Karpas-422 (cell line): ENCODE measurements around the gene TROAP. TPM values are rescaled to one million over a fixed set of nuclear protein-coding genes. Genes with fewer than 3 reads are reported as not detected.
"Not testable (repeated sequence)": the region's sequence is repeated elsewhere in the genome, so short reads cannot be mapped to it uniquely, and the experiment has no call there.

ENCODE experiments used
- DNase-seq: peaks from one replicate; pipeline ENCODE4 v3.0.0-alpha.2; 2015
- H2AFZ ChIP-seq: fragments of 200-600 bp; sonication (generic); 2 replicates; pipeline ENCODE4 v1.6.1; 2014; ENCODE audit warnings: antibody characterized with exemption, low read length, mixed read lengths
- H3K27ac ChIP-seq: fragments of 200-600 bp; sonication (generic); 2 replicates; pipeline ENCODE4 v1.5.1; 2014; ENCODE audit warnings: mild to moderate bottlenecking, low read length, moderate library complexity
- H3K27me3 ChIP-seq: fragments of 200-600 bp; sonication (generic); 2 replicates; pipeline ENCODE4 v1.6.1; 2014; ENCODE audit warnings: low read length, mixed read lengths
- H3K36me3 ChIP-seq: fragments of 200-600 bp; sonication (generic); 2 replicates; pipeline ENCODE4 v1.6.1; 2014; ENCODE audit warnings: low read length, mixed read lengths; ENCODE audit not compliant: insufficient read depth
- H3K4me1 ChIP-seq: fragments of 200-600 bp; sonication (generic); 2 replicates; pipeline ENCODE4 v1.6.1; 2014; ENCODE audit warnings: mild to moderate bottlenecking, low read length, mixed read lengths
- H3K4me2 ChIP-seq: fragments of 200-600 bp; sonication (generic); 2 replicates; pipeline ENCODE4 v1.6.1; 2014; ENCODE audit warnings: low read length, low read depth, mild to moderate bottlenecking; ENCODE audit not compliant: poor library complexity, severe bottlenecking
- H3K4me3 ChIP-seq: fragments of 200-600 bp; sonication (generic); 2 replicates; pipeline ENCODE4 v1.5.1; 2014; ENCODE audit warnings: mild to moderate bottlenecking, antibody characterized with exemption, low read length, mixed read lengths
- H3K79me2 ChIP-seq: fragments of 200-600 bp; sonication (generic); 2 replicates; pipeline ENCODE4 v1.6.1; 2014; ENCODE audit warnings: mild to moderate bottlenecking, low read length, mixed read lengths
- H3K9ac ChIP-seq: fragments of 200-600 bp; sonication (generic); 2 replicates; pipeline ENCODE4 v1.6.0; 2014; ENCODE audit warnings: low read length
- H3K9me2 ChIP-seq: fragments of 200-600 bp; sonication (generic), shearing (Covaris generic); replicated peaks from 2 replicates; pipeline ENCODE4 v1.6.0; 2014; ENCODE audit warnings: mild to moderate bottlenecking, low read length, moderate library complexity; ENCODE audit not compliant: insufficient read depth
- H3K9me3 ChIP-seq: fragments of 300-700, 200-600 bp; sonication (generic); 2 replicates; pipeline ENCODE4 v1.6.1; 2014; ENCODE audit warnings: low read length, mixed read lengths
- H4K20me1 ChIP-seq: fragments of 200-600 bp; sonication (generic); 2 replicates; pipeline ENCODE4 v1.6.1; 2014; ENCODE audit warnings: mild to moderate bottlenecking, antibody characterized with exemption, low read length, low read depth; ENCODE audit not compliant: insufficient read depth
- total RNA-seq: library from RNA; depleted of rRNA; stranded (reverse); fragments of >200 nt; shearing (Covaris generic); gene quantifications from 2 replicates; pipeline ENCODE4 v1.2.3, GENCODE V29; 2014; ENCODE audit warnings: low replicate concordance

Gene TROAP
- total RNA-seq, 1 experiment from 2014 or later: 20.2 TPM

DNA sequence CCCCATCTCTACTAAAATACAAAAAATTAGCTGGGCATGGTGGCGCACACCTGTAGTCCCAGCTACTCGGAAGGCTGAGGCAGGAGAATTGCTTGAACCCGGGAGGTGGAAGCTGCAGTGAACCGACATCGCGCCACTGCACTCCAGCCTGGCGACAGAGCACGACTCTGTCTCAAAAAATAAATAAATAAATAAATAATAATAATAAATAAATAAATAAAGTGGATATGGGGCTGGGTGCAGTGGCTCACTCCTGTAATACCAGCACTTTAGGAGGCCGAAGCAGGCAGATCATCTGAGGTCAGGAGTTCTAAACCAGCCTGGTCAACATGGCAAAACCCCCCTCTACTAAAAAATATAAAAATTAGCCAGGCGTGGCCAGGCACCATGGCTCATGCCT is 5.9 kb upstream of the TROAP start:
- H3K4me2 ChIP-seq, H3K9me3 ChIP-seq, H2AFZ ChIP-seq, H3K27ac ChIP-seq, H3K27me3 ChIP-seq, H3K4me1 ChIP-seq, H3K36me3 ChIP-seq, H3K9me2 ChIP-seq, H4K20me1 ChIP-seq, H3K9ac ChIP-seq, H3K4me3 ChIP-seq, H3K79me2 ChIP-seq, DNase-seq: not testable (repeated sequence)

DNA sequence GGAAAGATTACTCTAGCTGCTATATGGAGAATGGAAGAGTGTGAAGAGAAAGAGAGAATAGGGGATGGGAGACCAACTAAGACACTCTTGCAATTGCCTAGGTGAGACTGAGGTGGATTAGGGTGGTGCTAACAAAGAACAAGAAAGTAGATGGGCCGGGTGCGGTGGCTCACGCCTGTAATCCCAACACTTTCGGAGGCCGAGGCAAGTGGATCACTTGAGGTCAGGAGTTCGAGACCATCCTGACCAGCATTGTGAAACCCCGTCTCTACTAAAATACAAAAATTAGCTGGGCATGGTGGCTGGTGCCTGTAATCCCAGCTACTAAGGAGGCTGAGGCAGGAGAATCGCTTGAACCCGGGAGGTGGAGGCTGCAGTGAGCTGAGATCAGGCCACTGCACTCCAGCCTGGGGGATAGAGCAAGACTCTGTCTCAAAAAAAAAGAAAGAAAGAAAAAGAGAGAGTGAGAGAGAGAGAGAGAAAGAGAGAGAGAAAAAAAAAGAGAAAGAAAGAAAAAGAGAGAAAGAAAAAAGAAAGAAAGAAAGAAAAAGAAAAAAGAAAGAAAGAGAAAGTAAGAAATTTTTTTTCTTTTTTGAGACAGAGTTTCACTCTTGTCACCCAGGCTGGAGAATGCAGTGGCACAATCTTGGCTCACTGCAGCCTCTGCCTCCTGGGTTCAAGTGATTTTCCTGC is 2.5 kb upstream of the TROAP start:
- H2AFZ ChIP-seq, H3K9me2 ChIP-seq, H3K9ac ChIP-seq, H3K4me3 ChIP-seq, H3K4me2 ChIP-seq, H3K27ac ChIP-seq, H3K36me3 ChIP-seq, DNase-seq, H4K20me1 ChIP-seq, H3K27me3 ChIP-seq, H3K9me3 ChIP-seq: not testable (repeated sequence)
- Histone ChIP-seq H3K79me2 (peaks cover 14% of the 10 kb centered on the region), H3K4me1 (peaks cover 17% of the 10 kb centered on the region)

DNA sequence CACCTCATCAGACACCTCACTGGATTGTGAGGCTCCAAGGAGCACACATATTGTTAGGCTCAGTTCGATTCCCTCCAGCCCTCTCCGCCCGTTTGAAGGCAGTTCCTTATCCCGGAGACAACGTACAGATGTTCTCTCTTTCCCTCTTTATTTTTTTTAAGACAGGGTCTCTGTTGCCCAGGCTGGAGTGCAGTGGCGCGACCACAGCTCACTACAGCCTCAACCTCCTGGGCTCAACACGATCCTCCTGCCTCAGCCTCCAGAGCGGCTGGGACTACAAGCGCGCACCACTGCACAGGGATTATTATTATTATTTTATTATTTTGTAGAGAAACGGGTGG is 718 bp upstream of the TROAP start:
- Histone ChIP-seq H3K27ac (no peak overlapping the region), H3K4me1 (peaks cover 17% of the 10 kb centered on the region), H3K27me3 (no peaks in the 10 kb centered on the region), H3K9ac (peak overlapping the region; percentile 74), H3K36me3 (peaks cover 8% of the 10 kb centered on the region; the same call in 1 of the 2 replicates), H3K4me3 (peak overlapping the region; percentile 81), H3K9me2 (no peaks in the 10 kb centered on the region), H2AFZ (peak overlapping the region; percentile 87; the same call in 1 of the 2 replicates), H4K20me1 (no peaks in the 10 kb centered on the region), H3K4me2 (peak overlapping the region; percentile 74), H3K9me3 (no peaks in the 10 kb centered on the region), H3K79me2 (peaks cover 14% of the 10 kb centered on the region)
- DNase-seq: no peak

DNA sequence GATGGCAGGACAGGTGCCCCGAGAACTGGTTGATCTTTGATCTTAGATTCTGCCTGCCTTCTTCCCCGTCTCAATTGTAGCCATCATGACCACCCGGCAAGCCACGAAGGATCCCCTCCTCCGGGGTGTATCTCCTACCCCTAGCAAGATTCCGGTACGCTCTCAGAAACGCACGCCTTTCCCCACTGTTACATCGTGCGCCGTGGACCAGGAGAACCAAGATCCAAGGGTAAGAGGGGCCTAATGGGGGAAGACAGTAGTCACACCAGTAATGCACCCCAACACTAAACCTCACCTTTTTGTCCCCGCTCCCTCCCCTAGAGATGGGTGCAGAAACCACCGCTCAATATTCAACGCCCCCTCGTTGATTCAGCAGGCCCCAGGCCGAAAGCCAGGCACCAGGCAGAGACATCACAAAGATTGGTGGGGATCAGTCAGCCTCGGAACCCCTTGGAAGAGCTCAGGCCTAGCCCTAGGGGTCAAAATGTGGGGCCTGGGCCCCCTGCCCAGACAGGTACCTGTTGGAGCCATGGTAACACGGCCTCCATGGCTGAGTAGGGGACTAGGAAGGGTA is 556 bp downstream of the TROAP start:
- peak overlapping the region; percentile 71; the same call in 1 of the 2 replicates for H2AFZ ChIP-seq
- peaks cover 10% of the 10 kb centered on the region; the same call in 1 of the 2 replicates for H3K36me3 ChIP-seq
- H3K4me2 ChIP-seq: peak overlapping the region; percentile 94
- peaks cover 14% of the 10 kb centered on the region for H3K79me2 ChIP-seq
- H3K27ac ChIP-seq: peak overlapping the region; percentile 56
- no peaks in the 10 kb centered on the region for H3K9me2 ChIP-seq
- no peak for DNase-seq
- H3K27me3 ChIP-seq: no peaks in the 10 kb centered on the region
- H3K4me3 ChIP-seq: peak overlapping the region; percentile 81
- peaks cover 17% of the 10 kb centered on the region for H3K4me1 ChIP-seq
- no peaks in the 10 kb centered on the region for H4K20me1 ChIP-seq
- no peaks in the 10 kb centered on the region for H3K9me3 ChIP-seq
- H3K9ac ChIP-seq: peak overlapping the region; percentile 86

DNA sequence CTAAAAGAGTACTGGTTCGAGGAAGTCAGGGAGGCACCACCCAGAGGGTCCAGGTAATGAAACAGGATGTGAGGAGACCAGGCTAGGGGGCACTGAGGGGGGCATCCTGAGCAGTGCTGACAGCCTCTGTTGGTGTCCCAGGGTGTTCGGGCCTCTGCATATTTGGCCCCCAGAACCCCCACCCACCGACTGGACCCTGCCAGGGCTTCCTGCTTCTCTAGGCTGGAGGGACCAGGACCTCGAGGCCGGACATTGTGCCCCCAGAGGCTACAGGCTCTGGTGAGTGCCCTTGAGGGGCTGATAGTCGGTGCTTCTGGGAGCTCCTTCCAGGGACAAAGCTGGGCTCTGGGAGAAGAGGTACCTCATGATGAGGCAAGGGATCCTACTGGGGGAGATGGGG is 2.6 kb downstream of the TROAP start:
- no peak overlapping the region for H3K4me2 ChIP-seq
- no peak overlapping the region; the same call in 1 of the 2 replicates for H3K9ac ChIP-seq
- no peak overlapping the region for H3K4me3 ChIP-seq
- H3K9me2 ChIP-seq: no peaks in the 10 kb centered on the region
- no peak overlapping the region for H2AFZ ChIP-seq
- no peak overlapping the region for H3K27ac ChIP-seq
- peaks cover 10% of the 10 kb centered on the region; the same call in 1 of the 2 replicates for H3K36me3 ChIP-seq
- H3K4me1 ChIP-seq: peaks cover 17% of the 10 kb centered on the region
- no peaks in the 10 kb centered on the region for H4K20me1 ChIP-seq
- H3K9me3 ChIP-seq: no peaks in the 10 kb centered on the region
- no peaks in the 10 kb centered on the region for H3K27me3 ChIP-seq
- no peak for DNase-seq
- peaks cover 14% of the 10 kb centered on the region for H3K79me2 ChIP-seq

DNA sequence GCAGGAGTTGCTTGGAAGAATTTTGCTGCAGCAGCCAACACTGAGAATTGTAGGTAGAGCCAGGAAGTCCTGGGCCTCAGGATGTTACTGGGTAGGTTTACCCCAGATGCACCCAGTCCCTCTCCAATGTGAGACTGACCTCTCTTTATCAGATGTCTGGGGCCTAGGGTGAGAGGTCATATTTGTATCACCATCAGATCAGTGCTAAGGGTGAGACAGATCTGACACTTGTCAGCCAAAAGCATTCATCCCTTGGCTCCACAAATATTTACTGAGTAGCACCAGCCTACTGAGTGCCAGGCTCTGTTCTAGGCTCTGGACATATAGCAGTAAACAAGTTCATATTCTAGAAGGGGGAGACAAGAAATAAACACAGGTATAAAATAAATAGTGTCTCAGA is 4.3 kb downstream of the TROAP start:
- Histone ChIP-seq H3K9me3 (no peaks in the 10 kb centered on the region), H3K27ac (no peak overlapping the region), H2AFZ (no peak overlapping the region), H3K4me3 (no peak overlapping the region), H3K4me2 (no peak overlapping the region), H3K27me3 (no peaks in the 10 kb centered on the region), H3K36me3 (peaks cover 10% of the 10 kb centered on the region; the same call in 1 of the 2 replicates), H3K9ac (no peak overlapping the region), H3K4me1 (peaks cover 11% of the 10 kb centered on the region), H4K20me1 (no peaks in the 10 kb centered on the region), H3K79me2 (peaks cover 14% of the 10 kb centered on the region), H3K9me2 (no peaks in the 10 kb centered on the region)
- no peak for DNase-seq

DNA sequence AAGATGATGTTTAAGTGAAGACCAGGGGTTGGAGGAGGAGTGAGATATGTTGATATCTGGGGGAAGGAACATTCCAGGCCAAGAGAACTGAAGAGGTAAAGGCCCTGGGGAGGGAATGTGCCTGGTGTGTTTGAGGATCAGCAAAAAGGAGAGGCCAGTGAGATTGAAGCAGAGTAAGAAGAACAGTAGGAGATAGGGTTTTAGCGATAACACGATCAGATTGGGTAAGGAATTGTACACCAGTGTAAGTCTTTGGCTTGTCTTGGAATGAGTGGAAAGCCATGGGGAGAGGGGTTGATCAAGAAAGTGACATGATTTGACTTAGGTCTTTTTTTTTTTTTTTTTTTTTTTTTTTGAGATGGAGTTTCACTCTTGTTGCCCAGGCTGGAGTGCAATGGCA is 4.8 kb downstream of the TROAP start:
- Histone ChIP-seq H2AFZ (no peak overlapping the region), H4K20me1 (no peaks in the 10 kb centered on the region), H3K4me3 (no peak overlapping the region), H3K4me2 (no peak overlapping the region), H3K9me2 (no peaks in the 10 kb centered on the region), H3K9me3 (no peaks in the 10 kb centered on the region), H3K36me3 (peaks cover 10% of the 10 kb centered on the region; the same call in 1 of the 2 replicates), H3K4me1 (peaks cover 8% of the 10 kb centered on the region), H3K27ac (no peak overlapping the region), H3K79me2 (peaks cover 14% of the 10 kb centered on the region), H3K27me3 (no peaks in the 10 kb centered on the region), H3K9ac (no peak overlapping the region)
- no peak for DNase-seq

DNA sequence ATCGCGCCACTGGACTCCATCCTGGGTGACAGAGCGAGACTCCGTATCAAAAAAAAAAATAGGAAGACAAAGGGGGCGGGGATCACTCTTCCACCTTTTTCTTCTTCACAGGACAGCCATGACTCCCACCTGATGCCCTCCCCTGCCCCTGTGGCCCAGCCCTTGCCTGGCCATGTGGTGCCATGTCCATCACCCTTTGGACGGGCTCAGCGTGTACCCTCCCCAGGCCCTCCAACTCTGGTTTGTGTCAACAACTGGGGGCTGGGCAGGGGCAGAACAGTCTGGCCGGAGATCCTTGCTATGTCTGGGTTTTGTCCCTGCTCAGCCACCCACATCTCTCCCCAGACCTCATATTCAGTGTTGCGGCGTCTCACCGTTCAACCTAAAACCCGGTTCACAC is 5.8 kb downstream of the TROAP start:
- Histone ChIP-seq H3K9me3 (no peaks in the 10 kb centered on the region), H3K4me1 (peaks cover 7% of the 10 kb centered on the region), H3K27me3 (no peaks in the 10 kb centered on the region), H3K36me3 (peaks cover 10% of the 10 kb centered on the region; the same call in 1 of the 2 replicates), H4K20me1 (no peaks in the 10 kb centered on the region), H3K79me2 (peaks cover 7% of the 10 kb centered on the region), H2AFZ (no peak overlapping the region), H3K9me2 (no peaks in the 10 kb centered on the region), H3K9ac (no peak overlapping the region), H3K27ac (no peak overlapping the region), H3K4me3 (no peak overlapping the region), H3K4me2 (no peak overlapping the region)
- no peak for DNase-seq
